GM21367 (cell line): ENCODE measurements around the gene SLC9A1.

ENCODE experiments used
- ATAC-seq: cut with Tn5 transposase; IDR thresholded peaks from one replicate; pipeline ENCODE4 v1.9.1; 2021; ENCODE audit not compliant: unreplicated experiment

Gene SLC9A1

GRCh38 chr1:27108588-27108987, 46.3 kb downstream of the SLC9A1 start:
- ATAC-seq = no peak

GRCh38 chr1:27106561-27107323, 48.2 kb downstream of the SLC9A1 start:
- no peak for ATAC-seq

DNA sequence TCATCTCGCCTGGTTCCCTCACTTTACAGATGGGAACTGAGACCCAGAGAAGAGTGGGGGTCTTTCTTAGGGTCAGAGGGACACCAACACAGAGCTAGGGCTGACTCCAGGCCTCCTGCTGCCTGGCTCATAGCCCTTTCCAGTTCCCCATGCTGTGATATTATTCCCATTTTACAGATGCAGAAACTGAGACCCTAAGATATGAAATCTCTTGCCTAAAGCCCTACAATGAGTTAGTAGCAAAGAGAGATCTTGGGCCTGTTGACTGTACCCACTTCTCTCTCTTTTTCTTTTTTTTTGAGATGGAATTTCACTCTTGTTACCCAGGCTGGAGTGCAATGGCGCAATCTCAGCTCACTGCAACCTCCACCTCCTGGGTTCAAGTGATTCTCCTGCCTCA, 49.9 kb downstream of the SLC9A1 start:
- no peak for ATAC-seq

- no peak for ATAC-seq
Measured at GRCh38 chr1:27103498-27103897, 51.4 kb downstream of the SLC9A1 start.

- ATAC-seq = no peak
Measured at GRCh38 chr1:27102707-27103468, 52.0 kb downstream of the SLC9A1 start.

- ATAC-seq = no peak
Measured at GRCh38 chr1:27102134-27102706, 52.7 kb downstream of the SLC9A1 start.

DNA sequence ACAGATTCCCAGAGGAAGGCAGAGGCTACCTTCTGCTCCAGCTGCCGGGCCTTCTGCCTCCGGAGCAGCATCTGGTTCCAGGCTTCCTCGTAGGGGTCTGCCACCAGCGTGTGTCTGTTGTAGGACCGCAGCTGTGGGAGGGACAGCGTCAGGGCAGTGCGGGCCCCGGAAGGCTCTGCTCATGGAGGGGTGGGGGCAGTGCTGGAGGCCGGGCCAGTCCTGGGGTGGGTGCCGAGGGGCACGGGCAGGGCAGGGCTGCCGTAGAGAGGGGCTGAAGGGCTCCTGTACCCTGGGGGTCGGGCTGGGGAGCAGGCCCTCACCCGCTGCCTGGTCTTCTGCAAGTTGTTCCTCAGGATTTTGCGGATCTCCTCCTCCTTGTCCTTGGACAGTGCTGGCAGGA, 53.2 kb downstream of the SLC9A1 start:
- no peak for ATAC-seq

DNA sequence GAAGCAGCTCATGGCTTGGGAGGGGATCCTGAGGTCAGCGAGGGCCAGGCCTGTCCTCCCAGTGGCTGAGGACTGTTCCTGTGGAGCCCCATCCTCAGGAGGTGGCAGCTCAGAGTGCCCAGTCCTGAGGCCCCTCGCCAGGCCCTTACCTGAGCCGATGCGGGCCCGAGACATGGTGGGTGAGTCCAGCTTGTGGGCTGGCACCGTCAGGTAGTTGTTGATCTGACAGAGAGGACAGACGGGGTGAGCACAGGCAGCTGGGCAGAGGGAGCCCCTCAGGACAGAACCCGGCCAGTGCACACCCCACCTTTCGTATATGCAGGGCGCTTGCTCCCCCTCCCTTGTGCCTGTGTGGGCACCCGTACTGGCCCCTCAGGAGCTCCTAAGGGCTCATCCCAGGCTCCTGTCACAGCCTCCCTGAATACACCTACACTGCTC, 53.9 kb downstream of the SLC9A1 start:
- no peak for ATAC-seq

DNA sequence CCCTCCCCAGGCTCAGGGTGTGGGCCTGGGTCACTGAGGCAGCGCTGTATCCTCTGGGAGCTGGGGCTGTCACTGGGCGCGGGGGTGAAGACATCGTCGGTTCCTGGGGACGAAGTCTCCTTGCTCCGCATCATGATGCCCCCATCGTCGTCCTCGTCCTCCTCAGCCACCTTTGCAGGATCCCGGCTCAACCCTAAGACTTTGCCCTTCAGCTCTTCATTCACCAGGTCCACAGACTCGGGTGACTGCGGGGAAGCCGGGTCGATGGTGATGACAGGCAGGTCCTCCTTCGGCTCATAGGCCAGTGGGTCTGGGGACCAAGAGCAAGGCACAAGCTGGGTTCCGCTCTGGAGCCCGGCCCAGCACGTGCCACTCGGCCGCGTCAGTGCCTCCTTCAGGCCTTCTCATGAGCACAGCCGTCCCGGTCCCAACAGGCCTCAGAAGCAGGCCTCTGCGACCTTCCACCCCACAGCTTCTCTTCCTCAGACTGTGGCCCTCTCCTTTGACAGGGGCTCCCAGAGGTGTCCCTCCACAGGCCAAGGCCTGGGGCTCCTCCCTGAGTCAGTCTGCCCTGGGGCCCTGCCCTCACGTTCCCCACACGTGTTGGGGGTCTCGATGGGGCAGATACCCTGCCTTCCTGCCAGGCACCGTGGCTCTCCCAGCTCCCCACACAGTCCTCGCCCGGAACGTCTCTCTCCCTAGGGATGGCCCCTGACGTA, 54.4 kb downstream of the SLC9A1 start:
- no peak for ATAC-seq

- no peak for ATAC-seq
Measured at GRCh38 chr1:27099587-27100334, 55.2 kb downstream of the SLC9A1 start.

- ATAC-seq = no peak
Measured at GRCh38 chr1:27099135-27099586, 55.8 kb downstream of the SLC9A1 start.

DNA sequence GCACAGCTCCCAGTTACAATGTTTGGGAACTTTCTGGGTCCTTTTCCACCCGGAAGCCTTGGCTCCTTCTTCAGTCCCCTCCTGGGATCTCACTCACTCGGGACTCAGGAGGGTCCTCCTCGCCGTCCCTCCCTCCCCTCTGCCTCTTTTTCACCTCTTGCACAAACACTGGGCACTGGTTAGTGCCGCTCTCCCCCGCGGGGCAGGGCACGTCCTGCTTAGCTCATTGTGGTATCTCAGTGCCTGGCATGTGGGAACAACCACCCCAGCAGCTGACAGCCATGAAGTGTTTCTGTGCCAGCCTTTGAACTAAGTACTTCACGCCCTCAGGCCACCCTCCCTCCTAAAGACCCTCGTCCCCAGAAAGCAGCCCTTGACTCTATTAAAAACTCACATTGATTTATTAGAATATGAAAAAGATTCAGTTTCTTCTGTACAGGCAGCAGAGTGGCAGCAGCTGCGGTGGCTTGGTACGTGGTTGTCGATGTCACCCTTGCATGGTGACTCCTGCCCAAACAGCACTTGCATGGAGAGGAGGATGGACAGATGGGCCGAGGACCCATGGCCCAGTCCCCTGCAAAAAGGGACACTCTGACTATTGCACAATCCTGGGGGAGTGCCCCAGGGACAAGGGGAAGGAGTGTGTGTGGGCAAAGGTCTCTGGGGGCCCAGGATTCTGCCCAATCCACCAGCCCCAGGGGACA, 56.3 kb downstream of the SLC9A1 start:
- ATAC-seq = no peak

DNA sequence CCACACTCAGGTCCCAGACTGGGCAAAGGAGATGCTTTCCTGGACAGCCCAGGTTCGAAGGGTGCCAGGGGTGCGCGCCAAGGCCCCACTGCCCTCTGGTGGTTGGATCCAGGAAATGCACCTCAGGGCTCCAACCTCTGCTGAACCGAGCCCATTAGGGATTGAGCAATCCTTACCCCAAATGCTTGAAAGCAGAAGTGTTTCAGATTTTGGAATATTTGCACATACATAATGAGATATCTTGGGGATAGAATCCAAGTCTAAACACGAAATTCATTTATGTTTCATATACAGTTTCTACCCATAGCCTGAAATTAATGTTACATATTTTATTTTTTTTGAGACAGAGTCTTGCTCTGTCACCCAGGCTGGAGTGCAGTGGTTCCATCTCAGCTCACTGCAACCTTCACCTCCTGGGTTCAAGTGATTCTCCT, 57.4 kb downstream of the SLC9A1 start:
- ATAC-seq = no peak

DNA sequence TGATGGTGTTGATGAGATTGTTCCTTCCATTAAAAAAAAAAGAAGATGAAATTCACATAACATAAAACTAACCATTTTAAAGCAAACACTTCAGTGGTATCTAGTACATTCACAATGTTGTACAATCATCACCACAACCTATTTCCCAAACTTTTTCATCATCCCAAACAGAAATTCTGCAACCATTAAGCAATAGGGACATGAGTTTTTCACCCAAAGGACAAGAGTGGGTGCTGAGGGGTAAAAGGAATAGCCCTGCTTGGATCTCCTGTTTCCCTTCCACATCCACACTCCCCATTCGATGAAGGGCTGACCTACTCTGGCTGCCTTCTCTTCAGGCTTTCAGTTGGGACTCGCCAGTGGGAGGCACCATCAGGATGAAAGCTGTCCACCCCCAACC, 59.3 kb downstream of the SLC9A1 start:
- no peak for ATAC-seq

DNA sequence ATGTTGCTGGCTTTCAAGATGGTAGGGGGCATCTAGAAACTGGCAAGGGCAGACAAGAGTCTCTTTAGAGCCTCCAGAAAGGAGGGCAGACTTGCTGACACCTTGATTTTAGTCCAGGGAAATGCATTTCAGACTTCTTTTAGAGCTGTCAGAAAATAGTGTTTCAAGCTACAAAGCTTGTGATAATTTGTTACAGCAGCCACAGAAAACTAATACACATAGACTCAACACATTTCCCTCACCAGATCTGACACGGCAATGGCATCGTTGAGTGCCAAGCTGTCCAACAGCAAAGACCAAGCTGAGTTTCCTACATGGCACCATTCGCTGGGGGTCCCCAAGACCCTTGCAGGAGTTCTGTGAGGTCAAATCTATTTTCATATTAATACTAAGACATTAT, 62.0 kb downstream of the SLC9A1 start:
- no peak for ATAC-seq

DNA sequence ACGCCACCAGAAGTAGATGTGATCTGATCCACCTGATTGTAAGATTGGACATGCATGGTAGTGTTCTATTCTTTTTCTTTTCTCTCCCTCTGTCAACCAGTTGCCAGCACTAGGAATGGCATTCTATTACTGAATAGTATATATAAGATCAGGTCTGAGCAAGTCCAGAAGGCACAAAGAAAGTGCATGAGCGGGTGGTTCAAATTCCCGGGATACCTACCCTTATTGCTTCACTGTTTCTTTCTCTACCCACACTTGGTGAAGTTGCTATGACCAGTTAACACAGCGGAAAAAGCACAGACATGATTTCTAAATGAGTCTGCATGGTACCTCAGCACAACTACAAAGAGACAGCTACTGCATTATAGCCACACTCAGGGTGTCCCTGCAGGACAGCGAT, 64.0 kb downstream of the SLC9A1 start:
- no peak for ATAC-seq

- no peak for ATAC-seq
Measured at GRCh38 chr1:27087371-27088220, 67.3 kb downstream of the SLC9A1 start.

GRCh38 chr1:27086628-27087027, 68.3 kb downstream of the SLC9A1 start:
- ATAC-seq = no peak

- ATAC-seq = no peak
Measured at GRCh38 chr1:27086026-27086425, 68.9 kb downstream of the SLC9A1 start.
